Measurements from ENCODE around the gene THBS2. TPM values are rescaled to one million over a fixed set of nuclear protein-coding genes. Genes with fewer than 3 reads are reported as not detected.

Gene THBS2
- total RNA-seq, 2 donors from 2014 or later, result 673 to 817 TPM

DNA sequence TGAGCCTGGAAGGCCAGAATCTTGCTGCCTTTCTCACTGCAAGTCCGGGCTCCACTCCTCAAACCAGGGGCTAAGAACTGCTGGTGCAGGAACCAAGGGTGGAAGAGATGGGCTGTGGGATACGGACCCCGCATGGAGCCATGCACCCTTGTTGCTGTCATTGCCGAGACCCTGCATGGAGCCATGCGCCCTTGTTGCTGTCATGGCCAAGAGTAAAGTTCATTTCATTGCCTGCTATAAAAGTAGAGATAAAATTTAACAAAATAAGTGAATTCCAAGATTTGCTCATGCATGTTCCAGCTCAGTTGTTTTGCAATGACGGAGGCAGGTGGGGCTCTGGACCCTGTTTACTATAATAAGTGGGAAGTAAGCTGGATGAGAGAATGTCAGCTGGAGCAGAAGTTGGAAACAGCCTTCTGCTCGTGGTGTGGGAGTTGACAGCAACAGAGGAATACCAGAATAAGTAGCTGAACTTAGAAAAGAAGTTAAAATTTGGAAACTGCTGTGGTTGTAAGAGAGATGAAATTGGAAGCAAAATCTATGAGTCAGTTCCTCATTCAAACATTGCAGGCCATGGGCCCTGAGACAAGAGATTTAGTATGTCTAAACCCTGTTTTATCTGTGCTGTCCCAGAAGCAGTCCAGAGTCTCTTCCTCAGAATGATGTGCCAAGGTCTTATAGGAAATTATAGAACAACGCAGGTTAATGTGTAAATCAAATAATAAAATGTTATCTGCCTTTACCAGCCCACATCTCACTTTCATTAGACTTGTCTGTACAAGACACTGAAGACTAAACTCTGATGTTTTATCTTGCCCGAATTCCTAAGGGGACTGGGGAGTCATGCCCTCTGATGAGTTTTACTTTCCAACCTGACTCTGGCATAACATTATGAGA is 15.8 kb upstream of the THBS2 start:
- TF ChIP-seq, protein P1, sequence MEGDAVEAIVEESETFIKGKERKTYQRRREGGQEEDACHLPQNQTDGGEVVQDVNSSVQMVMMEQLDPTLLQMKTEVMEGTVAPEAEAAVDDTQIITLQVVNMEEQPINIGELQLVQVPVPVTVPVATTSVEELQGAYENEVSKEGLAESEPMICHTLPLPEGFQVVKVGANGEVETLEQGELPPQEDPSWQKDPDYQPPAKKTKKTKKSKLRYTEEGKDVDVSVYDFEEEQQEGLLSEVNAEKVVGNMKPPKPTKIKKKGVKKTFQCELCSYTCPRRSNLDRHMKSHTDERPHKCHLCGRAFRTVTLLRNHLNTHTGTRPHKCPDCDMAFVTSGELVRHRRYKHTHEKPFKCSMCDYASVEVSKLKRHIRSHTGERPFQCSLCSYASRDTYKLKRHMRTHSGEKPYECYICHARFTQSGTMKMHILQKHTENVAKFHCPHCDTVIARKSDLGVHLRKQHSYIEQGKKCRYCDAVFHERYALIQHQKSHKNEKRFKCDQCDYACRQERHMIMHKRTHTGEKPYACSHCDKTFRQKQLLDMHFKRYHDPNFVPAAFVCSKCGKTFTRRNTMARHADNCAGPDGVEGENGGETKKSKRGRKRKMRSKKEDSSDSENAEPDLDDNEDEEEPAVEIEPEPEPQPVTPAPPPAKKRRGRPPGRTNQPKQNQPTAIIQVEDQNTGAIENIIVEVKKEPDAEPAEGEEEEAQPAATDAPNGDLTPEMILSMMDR (IDR thresholded peaks at IDR 0.05), result no peak
- H3K27ac ChIP-seq, result peak overlapping the region in 1 of 2 donors; percentile 47
- H3K4me3 ChIP-seq, result no peak overlapping the region
- ATAC-seq (ENCODE audit: insufficient number of reproducible peaks, low FRiP score, low read depth) (no peak), DNase-seq (ENCODE audit: low spot score) (no peak)
- no peaks in the 10 kb centered on the region for H3K36me3 ChIP-seq
- no peaks in the 10 kb centered on the region for H3K9me3 ChIP-seq
- H3K27me3 ChIP-seq (replicated peaks; ENCODE audit: insufficient read depth), result no peaks in the 10 kb centered on the region
- H3K4me1 ChIP-seq (ENCODE audit: control insufficient read depth in 1 of 2, low read depth in 2 of 2), result peaks cover 3 to 12% of the 10 kb centered on the region in 2 donors

DNA sequence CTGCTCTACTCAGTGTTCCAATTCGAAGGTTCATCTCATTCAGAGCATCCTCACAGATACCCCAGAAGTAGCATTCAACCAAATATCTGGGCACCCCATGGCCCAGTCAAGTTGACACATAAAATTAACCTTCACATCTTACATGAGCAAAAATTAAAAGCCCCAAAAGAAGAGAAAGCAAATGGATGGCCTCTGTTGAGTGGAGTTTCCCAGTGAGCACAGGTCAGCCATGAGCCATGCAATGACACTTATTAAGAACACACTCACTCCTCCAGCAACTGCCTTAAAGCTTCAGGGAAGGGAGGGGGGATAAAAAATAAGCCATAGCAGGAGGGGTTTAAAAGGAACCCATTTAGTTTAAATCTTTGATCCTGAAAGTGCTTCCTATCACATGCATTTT is 14.6 kb upstream of the THBS2 start:
- H3K27ac ChIP-seq, result no peak overlapping the region
- TF ChIP-seq, protein P1 (IDR thresholded peaks at IDR 0.05), result no peak
- H3K4me3 ChIP-seq, result no peak overlapping the region
- ATAC-seq (ENCODE audit: insufficient number of reproducible peaks, low FRiP score, low read depth) (no peak), DNase-seq (ENCODE audit: low spot score) (no peak)
- H3K27me3 ChIP-seq (replicated peaks; ENCODE audit: insufficient read depth), result no peaks in the 10 kb centered on the region
- H3K36me3 ChIP-seq, result no peaks in the 10 kb centered on the region
- H3K9me3 ChIP-seq, result no peaks in the 10 kb centered on the region
- peaks cover 3 to 20% of the 10 kb centered on the region in 2 donors for H3K4me1 ChIP-seq (ENCODE audit: control insufficient read depth in 1 of 2, low read depth in 2 of 2)

DNA sequence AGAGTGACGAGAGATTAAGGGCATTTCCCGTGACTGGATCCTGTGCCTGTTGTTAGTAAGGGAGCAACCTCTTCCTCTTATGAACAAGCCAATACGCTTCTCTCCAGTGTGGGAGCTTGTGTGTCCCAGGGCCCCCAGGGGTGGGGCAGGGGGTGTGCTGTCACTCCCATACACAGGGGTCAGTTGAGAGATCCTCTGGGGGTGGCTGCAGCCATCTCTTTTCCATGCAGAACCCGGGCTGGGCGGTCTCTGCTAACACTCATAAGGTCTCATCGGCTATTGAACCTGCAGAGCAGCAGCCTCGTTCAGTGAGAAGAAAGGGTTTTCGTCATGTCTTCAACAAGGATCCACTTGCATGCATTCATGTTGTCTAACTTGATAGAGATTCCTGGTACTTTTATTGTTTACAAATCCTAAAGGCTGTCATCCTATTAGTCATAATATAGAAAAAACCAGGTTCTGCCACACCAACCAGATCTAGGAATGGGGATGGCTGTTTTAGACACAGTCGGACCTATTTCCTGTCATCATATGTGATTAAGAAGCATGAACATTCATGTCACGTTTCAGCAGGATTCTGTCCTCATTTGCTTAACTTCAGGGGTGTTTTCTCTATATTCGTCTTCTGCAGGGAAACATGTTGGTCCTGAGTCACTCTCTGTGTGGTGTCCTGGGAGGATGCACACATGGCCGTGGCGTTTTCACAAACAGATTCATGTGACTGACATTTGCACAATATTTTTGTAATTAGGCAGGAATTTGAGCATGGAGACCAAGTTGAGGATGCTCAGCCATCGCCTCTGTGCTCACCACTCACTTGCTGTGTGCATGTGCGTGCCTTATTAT is 13.3 kb upstream of the THBS2 start:
- H3K36me3 ChIP-seq, result no peaks in the 10 kb centered on the region
- ATAC-seq (ENCODE audit: insufficient number of reproducible peaks, low FRiP score, low read depth) (no peak), DNase-seq (ENCODE audit: low spot score) (no peak)
- peaks cover 3 to 20% of the 10 kb centered on the region in 2 donors for H3K4me1 ChIP-seq (ENCODE audit: control insufficient read depth in 1 of 2, low read depth in 2 of 2)
- TF ChIP-seq, protein P1 (IDR thresholded peaks at IDR 0.05), result no peak
- no peak overlapping the region for H3K4me3 ChIP-seq
- H3K27me3 ChIP-seq (replicated peaks; ENCODE audit: insufficient read depth), result no peaks in the 10 kb centered on the region
- H3K9me3 ChIP-seq, result no peaks in the 10 kb centered on the region
- no peak overlapping the region for H3K27ac ChIP-seq

DNA sequence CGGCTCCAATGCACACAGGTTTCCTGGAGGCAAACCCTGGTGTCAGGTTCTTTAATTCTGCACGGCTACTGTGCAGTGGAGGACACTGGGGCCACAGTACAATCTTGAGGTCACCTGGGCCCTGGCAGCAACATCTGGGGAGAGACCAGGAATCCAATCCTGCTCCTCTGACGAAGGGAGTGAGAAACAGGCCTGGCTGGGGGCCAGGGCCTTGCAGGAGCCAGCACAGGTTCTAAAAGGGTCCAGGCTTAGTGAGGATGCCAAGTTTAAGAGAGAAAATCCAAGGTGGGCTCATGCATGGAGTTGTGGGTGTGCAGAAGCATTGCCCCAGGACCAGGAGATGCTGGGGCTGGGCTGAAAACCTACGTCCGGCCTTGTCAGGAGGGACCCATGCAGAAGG is 12.6 kb upstream of the THBS2 start:
- ATAC-seq (ENCODE audit: insufficient number of reproducible peaks, low FRiP score, low read depth) (no peak), DNase-seq (ENCODE audit: low spot score) (no peak)
- Histone ChIP-seq H3K4me1 (ENCODE audit: control insufficient read depth in 1 of 2, low read depth in 2 of 2) (peaks cover 3 to 20% of the 10 kb centered on the region in 2 donors), H3K27ac (no peak overlapping the region), H3K36me3 (no peaks in the 10 kb centered on the region), H3K4me3 (no peak overlapping the region), H3K9me3 (no peaks in the 10 kb centered on the region), H3K27me3 (replicated peaks; ENCODE audit: insufficient read depth) (no peaks in the 10 kb centered on the region)
- TF ChIP-seq, protein P1 (IDR thresholded peaks at IDR 0.05), result no peak

All from thoracic aorta (tissue), 2 donors.